ENCODE data around the gene PLET1.

PLET1 gene

DNA sequence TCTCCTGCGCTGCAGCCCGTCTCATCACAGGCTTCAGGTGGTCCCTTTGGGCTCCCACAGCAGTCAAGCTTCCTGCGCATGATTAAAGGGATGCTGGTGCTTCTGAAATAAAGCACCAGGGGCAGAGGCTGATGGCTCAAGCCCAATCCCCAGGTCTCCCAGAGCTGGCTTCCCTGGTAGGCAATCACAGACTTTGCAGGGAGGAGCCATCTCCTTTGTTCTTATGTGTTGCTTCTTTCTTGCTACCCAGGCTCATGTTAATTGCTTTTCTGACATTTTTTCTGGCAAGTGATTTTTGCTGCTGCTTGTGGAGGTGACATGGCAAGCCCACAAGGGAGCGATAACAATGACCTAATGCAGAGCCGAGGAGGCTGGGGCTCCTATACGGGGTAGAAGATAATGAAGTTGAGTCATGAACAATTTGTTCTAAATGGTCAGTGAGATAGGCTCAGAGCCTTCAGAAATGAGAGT is 25.2 kb upstream of the PLET1 start:
- H3K4me3 ChIP-seq (ENCODE audit: low read length), result no peak overlapping the region
- no peak overlapping the region for H2AFZ ChIP-seq (ENCODE audit: low read depth, low read length)
- no peak overlapping the region for H3K9ac ChIP-seq (ENCODE audit: low read length)
- peaks cover 8% of the 10 kb centered on the region; the same call in 1 of the 2 replicates for H3K4me1 ChIP-seq (ENCODE audit: low read length)
- H3K4me2 ChIP-seq (ENCODE audit: low read length), result no peak overlapping the region
- H3K27ac ChIP-seq (ENCODE audit: low read length), result no peak overlapping the region
- H3K36me3 ChIP-seq (replicated peaks; ENCODE audit: low read depth, low read length), result no peaks in the 10 kb centered on the region
- no peaks in the 10 kb centered on the region for H3K9me3 ChIP-seq (ENCODE audit: insufficient read depth, low read length)
- no peaks in the 10 kb centered on the region for H3K79me2 ChIP-seq (ENCODE audit: low read length)
- H3K27me3 ChIP-seq (ENCODE audit: low read depth, low read length), result peaks cover 27% of the 10 kb centered on the region
- no peaks in the 10 kb centered on the region for H4K20me1 ChIP-seq (ENCODE audit: insufficient read depth, low read length)
- TF ChIP-seq CTCF (IDR thresholded peaks at IDR 0.05; ENCODE audit: low read depth, low read length), result no peak
- TF ChIP-seq EZH2phosphoT487 (IDR thresholded peaks at IDR 0.05; ENCODE audit: low read depth), result no peak

DNA sequence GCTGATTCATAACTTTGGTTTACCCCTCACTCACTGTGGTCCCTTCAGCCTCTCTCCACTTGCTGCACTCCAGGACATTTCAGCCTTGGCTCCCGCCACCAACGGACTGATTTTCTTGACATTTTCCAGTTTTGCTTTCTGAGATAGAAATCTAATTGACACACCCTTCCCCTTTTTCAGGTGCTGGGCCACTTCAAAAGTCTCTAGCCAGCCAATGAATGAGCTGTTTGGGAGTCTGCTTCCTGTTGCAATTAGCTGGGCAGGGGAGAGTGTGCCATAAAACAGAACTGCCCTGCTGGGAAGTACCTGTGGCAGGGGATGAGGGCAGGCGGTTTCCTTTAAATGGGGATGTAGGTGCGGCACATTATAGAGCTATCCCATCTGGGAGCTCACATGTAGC is 21.1 kb upstream of the PLET1 start:
- H3K4me1 ChIP-seq (ENCODE audit: low read length), result 0 out of 2 replicates have a peak, but pooled peaks cover 7% of the 10 kb centered on the region
- H3K79me2 ChIP-seq (ENCODE audit: low read length), result no peaks in the 10 kb centered on the region
- H3K9me3 ChIP-seq (ENCODE audit: insufficient read depth, low read length), result no peaks in the 10 kb centered on the region
- no peak overlapping the region for H3K27ac ChIP-seq (ENCODE audit: low read length)
- H3K4me2 ChIP-seq (ENCODE audit: low read length), result peak overlapping the region; percentile 33
- H3K27me3 ChIP-seq (ENCODE audit: low read depth, low read length), result peaks cover 20% of the 10 kb centered on the region
- no peaks in the 10 kb centered on the region for H3K36me3 ChIP-seq (replicated peaks; ENCODE audit: low read depth, low read length)
- peak overlapping the region; percentile 5; the same call in 1 of the 2 replicates for H3K4me3 ChIP-seq (ENCODE audit: low read length)
- H2AFZ ChIP-seq (ENCODE audit: low read depth, low read length), result no peak overlapping the region
- TF ChIP-seq EZH2phosphoT487 (IDR thresholded peaks at IDR 0.05; ENCODE audit: low read depth) (no peak), CTCF (IDR thresholded peaks at IDR 0.05; ENCODE audit: low read depth, low read length) (no peak)
- H4K20me1 ChIP-seq (ENCODE audit: insufficient read depth, low read length), result no peaks in the 10 kb centered on the region
- no peak overlapping the region for H3K9ac ChIP-seq (ENCODE audit: low read length)

DNA sequence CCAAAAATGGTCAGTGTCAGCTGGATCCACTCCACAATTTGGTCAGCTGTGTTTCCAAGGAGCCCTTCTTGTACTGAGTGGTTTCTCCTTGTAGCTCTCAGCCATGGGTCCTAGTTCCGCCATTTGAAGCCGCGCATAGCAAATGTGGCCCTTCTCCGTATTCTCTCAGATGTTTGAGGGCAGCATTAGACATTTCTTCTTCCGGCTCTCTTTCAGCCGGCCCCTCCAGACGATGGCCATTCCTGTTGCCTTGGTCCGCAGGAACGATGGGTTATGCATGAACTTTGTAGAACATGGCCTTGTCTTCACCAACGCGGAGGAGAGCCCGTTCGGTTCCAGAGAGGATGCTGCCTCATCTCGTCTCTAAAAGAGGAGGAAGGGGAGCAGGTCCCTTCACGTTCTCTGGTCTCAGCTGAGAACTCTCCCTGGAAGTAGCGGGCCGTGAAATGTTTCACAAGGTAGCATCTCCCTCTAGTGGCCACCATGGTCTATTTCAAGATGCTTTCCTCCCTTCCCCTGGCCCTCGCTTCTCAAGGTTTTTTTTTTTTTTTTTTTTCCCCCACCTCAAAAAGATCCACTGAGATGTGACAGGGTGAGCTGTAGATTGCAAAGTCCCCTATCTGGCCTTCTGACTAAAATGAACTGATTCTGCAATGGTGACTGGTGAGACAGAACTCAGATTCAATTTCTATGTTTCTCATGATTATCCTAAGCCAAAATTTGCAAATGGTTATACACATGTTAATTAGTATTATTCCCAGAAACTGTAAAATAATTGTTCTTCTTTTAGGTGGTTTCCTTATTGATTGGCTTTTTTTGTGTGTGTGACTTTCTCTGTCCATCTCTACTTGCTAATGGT is 19.8 kb upstream of the PLET1 start:
- no peaks in the 10 kb centered on the region for H3K36me3 ChIP-seq (replicated peaks; ENCODE audit: low read depth, low read length)
- no peaks in the 10 kb centered on the region for H3K79me2 ChIP-seq (ENCODE audit: low read length)
- peaks cover 20% of the 10 kb centered on the region for H3K27me3 ChIP-seq (ENCODE audit: low read depth, low read length)
- peak overlapping the region; percentile 89 for H2AFZ ChIP-seq (ENCODE audit: low read depth, low read length)
- H3K4me3 ChIP-seq (ENCODE audit: low read length), result peak overlapping the region; percentile 82
- H3K4me1 ChIP-seq (ENCODE audit: low read length), result 0 out of 2 replicates have a peak, but pooled peaks cover 7% of the 10 kb centered on the region
- H4K20me1 ChIP-seq (ENCODE audit: insufficient read depth, low read length), result no peaks in the 10 kb centered on the region
- peak overlapping the region; percentile 39 for H3K9ac ChIP-seq (ENCODE audit: low read length)
- H3K4me2 ChIP-seq (ENCODE audit: low read length), result peak overlapping the region; percentile 96
- no peak overlapping the region for H3K27ac ChIP-seq (ENCODE audit: low read length)
- H3K9me3 ChIP-seq (ENCODE audit: insufficient read depth, low read length), result no peaks in the 10 kb centered on the region
- TF ChIP-seq CTCF (IDR thresholded peaks at IDR 0.05; ENCODE audit: low read depth, low read length), result peak; percentile 73
- TF ChIP-seq EZH2phosphoT487 (IDR thresholded peaks at IDR 0.05; ENCODE audit: low read depth), result no peak

DNA sequence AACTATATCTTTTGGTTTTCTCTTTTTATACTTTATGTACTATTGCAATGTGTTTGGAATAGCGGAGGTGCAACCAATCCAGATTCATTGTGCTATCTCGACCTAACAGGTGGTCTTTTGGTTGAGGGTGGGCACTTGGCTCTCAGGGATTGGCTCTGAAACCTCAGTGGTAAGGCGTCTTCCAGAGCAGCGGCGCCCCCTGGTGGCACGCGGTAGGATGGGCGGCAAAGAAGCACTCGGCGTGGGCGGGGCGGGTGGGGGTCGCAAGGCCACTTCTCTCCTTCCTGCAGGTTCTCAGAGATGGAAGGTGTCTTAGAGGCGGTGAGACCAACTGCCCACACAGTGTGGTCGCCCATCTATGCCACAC is 19.2 kb upstream of the PLET1 start:
- TF ChIP-seq EZH2phosphoT487 (IDR thresholded peaks at IDR 0.05; ENCODE audit: low read depth) (no peak), CTCF (IDR thresholded peaks at IDR 0.05; ENCODE audit: low read depth, low read length) (peak; percentile 53)
- Histone ChIP-seq H3K4me3 (ENCODE audit: low read length) (peak overlapping the region; percentile 82), H3K9ac (ENCODE audit: low read length) (peak overlapping the region; percentile 39; the same call in 1 of the 2 replicates), H3K9me3 (ENCODE audit: insufficient read depth, low read length) (no peaks in the 10 kb centered on the region), H3K27me3 (ENCODE audit: low read depth, low read length) (peaks cover 20% of the 10 kb centered on the region), H2AFZ (ENCODE audit: low read depth, low read length) (peak overlapping the region; percentile 89), H3K36me3 (replicated peaks; ENCODE audit: low read depth, low read length) (no peaks in the 10 kb centered on the region), H3K79me2 (ENCODE audit: low read length) (no peaks in the 10 kb centered on the region), H3K4me1 (ENCODE audit: low read length) (0 out of 2 replicates have a peak, but pooled peaks cover 7% of the 10 kb centered on the region), H3K27ac (ENCODE audit: low read length) (no peak overlapping the region), H4K20me1 (ENCODE audit: insufficient read depth, low read length) (no peaks in the 10 kb centered on the region), H3K4me2 (ENCODE audit: low read length) (peak overlapping the region; percentile 96)
